Fibroblast of skin of left biceps (primary cell): Measurements from ENCODE around the gene FRYL.
"Not testable (repeated sequence)": the region's sequence is repeated elsewhere in the genome, so short reads cannot be mapped to it uniquely, and the experiment has no call there.

Experiments
- DNase-seq, 2 experiments: peaks; one replicate each; pipeline ENCODE4 v3.0.0-alpha.2; 2013; ENCODE audit warnings: low read depth in 2 of 2

FRYL gene

GRCh38 chr4:48779998-48780864 is at the start of gene FRYL:
Gene FRYL (minus strand): TSS chr4:48780279. CDS start chr4:48634410, 145,869 bp downstream.
- peak; percentile 99 for DNase-seq

GRCh38 chr4:48827622-48828021 is 47.5 kb upstream of the FRYL start:
- DNase-seq: no peak

GRCh38 chr4:48821431-48821830 is 41.4 kb upstream of the FRYL start:
- DNase-seq: not testable (repeated sequence)

- no peak for DNase-seq
Measured at GRCh38 chr4:48816971-48817370, 36.9 kb upstream of the FRYL start.

GRCh38 chr4:48816297-48816696 is 36.2 kb upstream of the FRYL start:
- not testable (repeated sequence) for DNase-seq

GRCh38 chr4:48815483-48815882 is 35.4 kb upstream of the FRYL start:
- no peak for DNase-seq

- no peak for DNase-seq
Measured at GRCh38 chr4:48813964-48814363, 33.9 kb upstream of the FRYL start.

- DNase-seq: no peak
Measured at GRCh38 chr4:48812866-48813265, 32.8 kb upstream of the FRYL start.

GRCh38 chr4:48804584-48805301 is 24.7 kb upstream of the FRYL start:
- DNase-seq: no peak

- DNase-seq: no peak
Measured at GRCh38 chr4:48801016-48801715, 21.1 kb upstream of the FRYL start.

- DNase-seq: not testable (repeated sequence)
Measured at GRCh38 chr4:48800155-48800554, 20.1 kb upstream of the FRYL start.

GRCh38 chr4:48799157-48799556 is 19.1 kb upstream of the FRYL start:
- DNase-seq: no peak

- no peak for DNase-seq
Measured at GRCh38 chr4:48798117-48798516, 18.0 kb upstream of the FRYL start.

GRCh38 chr4:48796927-48797679 is 17.0 kb upstream of the FRYL start:
- DNase-seq: no peak

GRCh38 chr4:48796191-48796926 is 16.3 kb upstream of the FRYL start:
- DNase-seq: no peak

- no peak for DNase-seq
Measured at GRCh38 chr4:48795108-48795507, 15.0 kb upstream of the FRYL start.

- DNase-seq: no peak
Measured at GRCh38 chr4:48792348-48793006, 12.4 kb upstream of the FRYL start.

- DNase-seq: no peak
Measured at GRCh38 chr4:48791313-48791712, 11.2 kb upstream of the FRYL start.

GRCh38 chr4:48790561-48790960 is 10.5 kb upstream of the FRYL start:
- no peak for DNase-seq

- no peak for DNase-seq
Measured at GRCh38 chr4:48787056-48787455, 7.0 kb upstream of the FRYL start.
